ENCODE results near the gene ABCG1.

GRCh38 chr21:42189860-42190485 is 29.0 kb upstream of the ABCG1 start:
- TF ChIP-seq CTCF (IDR thresholded peaks at IDR 0.05), result no peak
- no peak for TF ChIP-seq POLR2A (IDR thresholded peaks at IDR 0.05)
- no peak for TF ChIP-seq POLR2AphosphoS5 (IDR thresholded peaks at IDR 0.05)
